HG03039 (cell line): ENCODE data around the gene FANCC.

Source experiments
- ATAC-seq: cut with Tn5 transposase; IDR thresholded peaks from one replicate; pipeline ENCODE4 v1.9.1; 2021; ENCODE audit warnings: mild to moderate bottlenecking, moderate library complexity; ENCODE audit not compliant: unreplicated experiment

The FANCC gene

GRCh38 chr9:95317119-95317892 lies at the start of gene FANCC:
Gene FANCC (minus strand): TSS chr9:95317709. CDS start chr9:95249291, 68,418 bp downstream.
- peak; percentile 86 for ATAC-seq

GRCh38 chr9:95366731-95367325 lies 49.3 kb upstream of the FANCC start:
- ATAC-seq, result no peak

GRCh38 chr9:95365766-95366165 lies 48.3 kb upstream of the FANCC start:
- ATAC-seq, result no peak

- no peak for ATAC-seq
Observed at GRCh38 chr9:95363051-95363841, 45.7 kb upstream of the FANCC start.

- ATAC-seq, result no peak
Observed at GRCh38 chr9:95360866-95361265, 43.4 kb upstream of the FANCC start.

- ATAC-seq, result no peak
Observed at GRCh38 chr9:95357316-95357715, 39.8 kb upstream of the FANCC start.

- no peak for ATAC-seq
Observed at GRCh38 chr9:95355500-95355899, 38.0 kb upstream of the FANCC start.

GRCh38 chr9:95351051-95351450 lies 33.5 kb upstream of the FANCC start:
- ATAC-seq, result no peak

GRCh38 chr9:95350266-95350665 lies 32.8 kb upstream of the FANCC start:
- no peak for ATAC-seq

GRCh38 chr9:95349091-95350038 lies 31.9 kb upstream of the FANCC start:
- no peak for ATAC-seq

GRCh38 chr9:95346021-95346420 lies 28.5 kb upstream of the FANCC start:
- no peak for ATAC-seq

- ATAC-seq, result no peak
Observed at GRCh38 chr9:95344735-95345325, 27.3 kb upstream of the FANCC start.

- ATAC-seq, result no peak
Observed at GRCh38 chr9:95343725-95344287, 26.3 kb upstream of the FANCC start.

GRCh38 chr9:95342571-95342970 lies 25.1 kb upstream of the FANCC start:
- no peak for ATAC-seq

GRCh38 chr9:95341293-95341962 lies 23.9 kb upstream of the FANCC start:
- no peak for ATAC-seq

- no peak for ATAC-seq
Observed at GRCh38 chr9:95338243-95338642, 20.7 kb upstream of the FANCC start.

GRCh38 chr9:95336281-95336680 lies 18.8 kb upstream of the FANCC start:
- ATAC-seq, result no peak

GRCh38 chr9:95333426-95333825 lies 15.9 kb upstream of the FANCC start:
- ATAC-seq, result no peak

GRCh38 chr9:95332860-95333259 lies 15.4 kb upstream of the FANCC start:
- ATAC-seq, result no peak
